ENCODE measurements around the gene KCNJ10.
"Not testable (repeated sequence)": the region's sequence is repeated elsewhere in the genome, so short reads cannot be mapped to it uniquely, and the experiment has no call there.

The KCNJ10 gene

GRCh38 chr1:160050619-160051018 is 19.3 kb downstream of the KCNJ10 start:
- H3K4me3 ChIP-seq (replicated peaks; ENCODE audit: low read depth, low read length): no peak overlapping the region
- no peak for DNase-seq (ENCODE audit: extremely low read depth, low read depth)
- no peak for TF ChIP-seq CTCF (IDR thresholded peaks at IDR 0.05; ENCODE audit: low read depth, low read length, missing control alignments)

DNA sequence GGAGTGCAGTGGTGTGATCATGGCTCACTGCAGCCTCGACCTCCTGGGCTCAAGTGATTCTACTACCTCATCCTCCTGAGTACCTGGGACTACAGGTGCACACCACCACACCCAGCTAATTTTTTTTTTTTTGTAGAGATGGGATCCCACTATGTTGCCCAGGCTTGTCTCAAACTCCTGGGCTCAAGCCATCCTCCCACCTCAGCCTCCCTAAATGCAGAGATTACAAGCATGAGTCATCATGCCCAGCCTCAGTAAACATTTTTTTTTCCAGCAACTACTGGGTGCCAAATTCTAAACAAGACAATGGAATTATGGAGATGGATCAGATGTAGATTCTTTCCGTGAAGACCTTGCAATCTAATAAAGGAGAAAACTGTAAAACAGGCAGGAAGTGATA is 19.8 kb downstream of the KCNJ10 start:
- H3K4me3 ChIP-seq (replicated peaks; ENCODE audit: low read depth, low read length); DNase-seq (ENCODE audit: extremely low read depth, low read depth): not testable (repeated sequence)

DNA sequence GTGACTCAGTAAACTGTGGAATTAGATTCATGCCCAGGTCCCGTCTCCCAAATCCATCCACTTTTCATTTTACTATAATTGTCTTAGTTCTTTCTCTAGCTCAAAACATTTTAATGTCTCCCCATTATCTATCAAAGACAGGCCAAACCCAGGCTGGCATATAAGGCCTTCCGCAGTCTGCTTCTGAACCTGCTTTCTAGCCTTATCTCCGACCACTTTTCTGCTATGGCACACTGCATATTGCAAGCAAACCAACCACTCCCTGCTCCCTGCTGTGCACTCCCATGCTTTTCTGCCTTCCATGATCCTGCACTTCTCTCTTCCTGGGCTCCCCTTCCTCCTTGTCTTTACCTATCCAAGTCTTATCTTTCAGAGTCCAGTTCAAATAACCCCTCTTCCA is 20.9 kb downstream of the KCNJ10 start:
- H3K4me3 ChIP-seq (replicated peaks; ENCODE audit: low read depth, low read length): no peak overlapping the region
- no peak for DNase-seq (ENCODE audit: extremely low read depth, low read depth)
- no peak for TF ChIP-seq CTCF (IDR thresholded peaks at IDR 0.05; ENCODE audit: low read depth, low read length, missing control alignments)

DNA sequence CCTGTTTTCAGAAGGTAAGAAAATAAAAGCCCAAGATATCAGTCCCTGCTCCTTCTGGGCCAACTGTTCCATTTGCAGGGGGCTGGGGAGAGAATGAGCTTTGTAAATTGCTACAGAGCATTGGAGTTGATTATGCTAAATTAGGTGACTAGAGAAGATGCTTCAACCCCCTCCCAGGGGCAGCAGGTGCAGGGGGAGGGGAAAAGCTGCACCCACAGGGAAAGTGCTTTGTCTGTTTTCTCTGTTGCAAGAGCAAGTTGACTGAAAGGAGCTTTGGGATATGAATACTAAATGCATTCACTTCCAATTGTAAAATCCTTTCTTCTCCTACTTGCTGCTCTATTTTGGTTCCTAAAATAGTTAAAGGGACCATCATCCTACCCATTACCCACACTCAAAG is 21.6 kb downstream of the KCNJ10 start:
- H3K4me3 ChIP-seq (replicated peaks; ENCODE audit: low read depth, low read length): no peak overlapping the region
- no peak for DNase-seq (ENCODE audit: extremely low read depth, low read depth)
- TF ChIP-seq CTCF (IDR thresholded peaks at IDR 0.05; ENCODE audit: low read depth, low read length, missing control alignments): no peak

GRCh38 chr1:160047111-160047991 is 22.6 kb downstream of the KCNJ10 start:
- DNase-seq (ENCODE audit: extremely low read depth, low read depth): no peak
- H3K4me3 ChIP-seq (replicated peaks; ENCODE audit: low read depth, low read length): no peak overlapping the region
- no peak for TF ChIP-seq CTCF (IDR thresholded peaks at IDR 0.05; ENCODE audit: low read depth, low read length, missing control alignments)

- no peak overlapping the region for H3K4me3 ChIP-seq (replicated peaks; ENCODE audit: low read depth, low read length)
- no peak for DNase-seq (ENCODE audit: extremely low read depth, low read depth)
- TF ChIP-seq CTCF (IDR thresholded peaks at IDR 0.05; ENCODE audit: low read depth, low read length, missing control alignments): peak; percentile 53
Observed at GRCh38 chr1:160046494-160047110, 23.4 kb downstream of the KCNJ10 start.

GRCh38 chr1:160045653-160046052 is 24.3 kb downstream of the KCNJ10 start:
- no peak overlapping the region for H3K4me3 ChIP-seq (replicated peaks; ENCODE audit: low read depth, low read length)
- no peak for TF ChIP-seq CTCF (IDR thresholded peaks at IDR 0.05; ENCODE audit: low read depth, low read length, missing control alignments)
- no peak for DNase-seq (ENCODE audit: extremely low read depth, low read depth)

Data from HFF-Myc (cell line).